Natural killer cell (primary cell): Measurements from ENCODE around the gene STXBP6. TPM values are rescaled to one million over a fixed set of nuclear protein-coding genes. Genes with fewer than 3 reads are reported as not detected.

ENCODE experiments used
- ATAC-seq, 3 donors: fragments of 150-1000 bp in 2 of 3; fragments of 200-7000 bp in 1 of 3; cut with Tn5 transposase; 1 replicate in 1 of 3; 2 replicates in 2 of 3; pipeline ENCODE4 v1.10.0; 2021; ENCODE audit warnings: mild to moderate bottlenecking in 2 of 3, moderate library complexity in 2 of 3
- DNase-seq, 2 donors: peaks; one replicate each; pipeline versions ENCODE4 v3.0.0 to v3.0.0-alpha.2; 2013 to 2021; ENCODE audit warnings: mixed read lengths in 1 of 2
- H3K27ac ChIP-seq: one replicate; pipeline ENCODE4 v1.5.1; 2013; ENCODE audit warnings: mild to moderate bottlenecking, low read length
- H3K27me3 ChIP-seq: one replicate; pipeline ENCODE4 v1.6.1; 2013; ENCODE audit warnings: low read length; ENCODE audit not compliant: control insufficient read depth, insufficient read depth
- H3K36me3 ChIP-seq: one replicate; pipeline ENCODE4 v1.6.1; 2013; ENCODE audit warnings: low read length; ENCODE audit not compliant: control insufficient read depth, insufficient read depth
- H3K4me1 ChIP-seq: one replicate; pipeline ENCODE4 v1.6.1; 2013; ENCODE audit warnings: low read length; ENCODE audit not compliant: control insufficient read depth, insufficient read depth
- H3K4me3 ChIP-seq: one replicate; pipeline ENCODE4 v1.5.1; 2013; ENCODE audit warnings: low read length
- H3K9me3 ChIP-seq: one replicate; pipeline ENCODE4 v1.6.1; 2013; ENCODE audit warnings: low read length; ENCODE audit not compliant: control insufficient read depth, insufficient read depth
- H3K27ac Mint-ChIP-seq, 2 donors: one replicate each; pipeline ENCODE4 v1.8.0; 2022; ENCODE audit warnings: mild to moderate bottlenecking in 2 of 2, mixed read lengths in 2 of 2, moderate library complexity in 1 of 2
- H3K27me3 Mint-ChIP-seq, 2 donors: one replicate each; pipeline ENCODE4 v1.8.0; 2022; ENCODE audit warnings: low read depth in 2 of 2, mixed read lengths in 2 of 2
- H3K36me3 Mint-ChIP-seq: one replicate; pipeline ENCODE4 v1.8.0; 2022; ENCODE audit warnings: mixed read lengths
- H3K4me1 Mint-ChIP-seq, 2 donors: one replicate each; pipeline ENCODE4 v1.8.0; 2022; ENCODE audit warnings: mixed read lengths in 2 of 2
- H3K4me3 Mint-ChIP-seq: one replicate; pipeline ENCODE4 v1.8.0; 2022; ENCODE audit warnings: mild to moderate bottlenecking, moderate library complexity, mixed read lengths
- H3K9me3 Mint-ChIP-seq, 2 donors: one replicate each; pipeline ENCODE4 v1.8.0; 2022; ENCODE audit warnings: mixed read lengths in 2 of 2
- CTCF ChIP-seq: fragments of 200-600 bp; IDR thresholded peaks from one replicate; pipeline ENCODE4 v1.8.0; 2022; ENCODE audit warnings: antibody characterized with exemption
- WGBS: methylation state at CpG from one replicate; pipeline ENCODE4 v1.1.7; 2013; ENCODE audit warnings: missing lambda C conversion rate; ENCODE audit not compliant: insufficient coverage; 5-methylcytosine and 5-hydroxymethylcytosine counted together
- intact Hi-C: fragments of 100-400 bp; cut with micrococcal nuclease; formaldehyde crosslinking; loops from one replicate; pipeline ENCODE4 v1.14.2; 2022
- total RNA-seq, 4 donors: library from RNA; stranded (reverse); fragments of 120-200 nt in 1 of 4; gene quantifications; one replicate each; pipeline versions ENCODE4 v1.2.3 to v1.2.4, GENCODE V29; 2013 to 2022

Gene STXBP6
- total RNA-seq, 3 donors from 2014 or later (not counting 1 experiment from before 2014, with no cell fraction given): 0.20 TPM; not detected in 2

- no peak for ATAC-seq
- no peaks in the 10 kb centered on the region for H3K27me3 ChIP-seq
These were observed 32.4 kb downstream of the STXBP6 start for GRCh38 chr14:25017562-25017961.

GRCh38 chr14:25015761-25016160 lies 34.2 kb downstream of the STXBP6 start:
- intact Hi-C loops: no loop called here
- DNase-seq (no peak), ATAC-seq (no peak)
- Histone ChIP-seq H3K27me3 (no peaks in the 10 kb centered on the region), H3K36me3 (no peaks in the 10 kb centered on the region), H3K4me1 (no peaks in the 10 kb centered on the region), H3K27ac (no peak overlapping the region), H3K4me3 (no peak overlapping the region), H3K9me3 (no peaks in the 10 kb centered on the region)
- TF ChIP-seq CTCF: no peak
- no peak overlapping the region for H3K4me3 Mint-ChIP-seq
- WGBS: no CpG with 5 or more reads among the region's 1 CpG
- H3K9me3 Mint-ChIP-seq: no peaks in the 10 kb centered on the region
- H3K36me3 Mint-ChIP-seq: no peaks in the 10 kb centered on the region
- no peak overlapping the region for H3K27ac Mint-ChIP-seq
- no peaks in the 10 kb centered on the region for H3K4me1 Mint-ChIP-seq
- H3K27me3 Mint-ChIP-seq: peaks cover 12 to 22% of the 10 kb centered on the region in 2 donors

More at GRCh38 chr14:25017562-25017961, 32.4 kb downstream of the STXBP6 start:
- WGBS: 96% methylated on average over 2 of the region's 2 CpGs
- H3K27ac Mint-ChIP-seq: no peak overlapping the region
- Histone ChIP-seq H3K9me3 (no peaks in the 10 kb centered on the region), H3K36me3 (no peaks in the 10 kb centered on the region), H3K27ac (no peak overlapping the region), H3K4me3 (no peak overlapping the region), H3K4me1 (no peaks in the 10 kb centered on the region)
- no peak overlapping the region for H3K4me3 Mint-ChIP-seq
- intact Hi-C loops: no loop called here
- DNase-seq: no peak
- H3K36me3 Mint-ChIP-seq: no peaks in the 10 kb centered on the region
- H3K4me1 Mint-ChIP-seq: no peaks in the 10 kb centered on the region
- no peak for TF ChIP-seq CTCF
- H3K9me3 Mint-ChIP-seq: no peaks in the 10 kb centered on the region
- peaks cover 11 to 20% of the 10 kb centered on the region in 2 donors for H3K27me3 Mint-ChIP-seq

- H3K9me3 Mint-ChIP-seq: no peaks in the 10 kb centered on the region
- no peak for ATAC-seq
- Histone ChIP-seq H3K9me3 (no peaks in the 10 kb centered on the region), H3K36me3 (no peaks in the 10 kb centered on the region), H3K4me1 (no peaks in the 10 kb centered on the region), H3K4me3 (no peak overlapping the region), H3K27ac (no peak overlapping the region), H3K27me3 (no peaks in the 10 kb centered on the region)
- H3K4me3 Mint-ChIP-seq: no peak overlapping the region
- 91% methylated on average over 3 of the region's 4 CpGs for WGBS
- H3K36me3 Mint-ChIP-seq: no peaks in the 10 kb centered on the region
- H3K27me3 Mint-ChIP-seq: peaks cover 21 to 36% of the 10 kb centered on the region in 2 donors
- no peaks in the 10 kb centered on the region for H3K4me1 Mint-ChIP-seq
- H3K27ac Mint-ChIP-seq: no peak overlapping the region
- TF ChIP-seq CTCF: no peak
- intact Hi-C loops: no loop called here
- no peak for DNase-seq
These were observed 35.5 kb downstream of the STXBP6 start for GRCh38 chr14:25014440-25014839.

GRCh38 chr14:25011095-25011494 lies 38.9 kb downstream of the STXBP6 start:
- Mint-ChIP-seq H3K4me1 (no peaks in the 10 kb centered on the region), H3K27ac (no peak overlapping the region), H3K4me3 (no peak overlapping the region), H3K9me3 (no peaks in the 10 kb centered on the region), H3K27me3 (peaks cover 21 to 35% of the 10 kb centered on the region in 2 donors), H3K36me3 (no peaks in the 10 kb centered on the region)
- no peaks in the 10 kb centered on the region for H3K36me3 ChIP-seq
- no peak overlapping the region for H3K27ac ChIP-seq
- H3K4me3 ChIP-seq: no peak overlapping the region
- no peak for ATAC-seq
- 65% methylated on average over 1 of the region's 1 CpG for WGBS
- no peak for DNase-seq
- no peak for TF ChIP-seq CTCF
- H3K4me1 ChIP-seq: no peaks in the 10 kb centered on the region
- H3K27me3 ChIP-seq: peaks cover 3% of the 10 kb centered on the region
- intact Hi-C loops: no loop called here
- H3K9me3 ChIP-seq: no peaks in the 10 kb centered on the region
